Ectodermal cell (in vitro differentiated cells): ENCODE results near the gene RPL3.

Experiments used
- H3K27ac ChIP-seq: 2 replicates; pipeline ENCODE4 v1.7.0; 2013; ENCODE audit warnings: mild to moderate bottlenecking, low read depth, low read length; ENCODE audit not compliant: insufficient read depth, poor library complexity, severe bottlenecking
- H3K27me3 ChIP-seq: 2 replicates; pipeline ENCODE4 v1.7.0; 2013; ENCODE audit warnings: mild to moderate bottlenecking, low read length; ENCODE audit not compliant: insufficient read depth, control insufficient read depth, poor library complexity, severe bottlenecking
- H3K36me3 ChIP-seq: one replicate; pipeline ENCODE4 v1.7.0; 2013; ENCODE audit warnings: low read length; ENCODE audit not compliant: control insufficient read depth, insufficient read depth
- H3K4me1 ChIP-seq: one replicate; pipeline ENCODE4 v1.7.0; 2013; ENCODE audit warnings: low read length; ENCODE audit not compliant: control insufficient read depth, insufficient read depth
- H3K4me3 ChIP-seq: 2 replicates; pipeline ENCODE4 v1.7.0; 2013; ENCODE audit warnings: low read depth, low read length, control low read depth; ENCODE audit not compliant: insufficient read depth
- H3K9me3 ChIP-seq: 2 replicates; pipeline ENCODE4 v1.7.0; 2013; ENCODE audit warnings: mild to moderate bottlenecking, low read length, moderate library complexity; ENCODE audit not compliant: control insufficient read depth
- WGBS, 2 experiments: methylation state at CpG; one replicate each; pipeline ENCODE4 v1.1.7; 2013; ENCODE audit warnings: missing lambda C conversion rate in 2 of 2; 5-methylcytosine and 5-hydroxymethylcytosine counted together

RPL3 gene

GRCh38 chr22:39351689-39352214 is 32.3 kb upstream of the RPL3 start:
- no peaks in the 10 kb centered on the region for H3K9me3 ChIP-seq
- H3K36me3 ChIP-seq: no peaks in the 10 kb centered on the region
- no peak overlapping the region for H3K27ac ChIP-seq
- H3K27me3 ChIP-seq: no peaks in the 10 kb centered on the region
- no peak overlapping the region for H3K4me3 ChIP-seq
- WGBS, 2 experiments: 46 to 49% methylated on average over 8 of the region's 8 CpGs
- H3K4me1 ChIP-seq: peaks cover 11% of the 10 kb centered on the region

- 76 to 77% methylated on average over 14 of the region's 14 CpGs for WGBS, 2 experiments
- no peaks in the 10 kb centered on the region for H3K27me3 ChIP-seq
- peaks cover 11% of the 10 kb centered on the region for H3K4me1 ChIP-seq
- H3K27ac ChIP-seq: no peak overlapping the region
- H3K4me3 ChIP-seq: peak overlapping the region; percentile 74
- no peaks in the 10 kb centered on the region for H3K36me3 ChIP-seq
- no peaks in the 10 kb centered on the region for H3K9me3 ChIP-seq
These were observed 31.6 kb upstream of the RPL3 start for GRCh38 chr22:39350757-39351688.

GRCh38 chr22:39349967-39350726 is 30.7 kb upstream of the RPL3 start, which contains the start of gene SYNGR1:
Gene SYNGR1 (plus strand): TSS chr22:39349991. CDS start chr22:39350011, 20 bp downstream.
- peaks cover 11% of the 10 kb centered on the region for H3K4me1 ChIP-seq
- H3K9me3 ChIP-seq: no peaks in the 10 kb centered on the region
- 4% methylated on average over 87 of the region's 87 CpGs for WGBS, 2 experiments

GRCh38 chr22:39349506-39349966 is 30.1 kb upstream of the RPL3 start:
- H3K27me3 ChIP-seq: no peaks in the 10 kb centered on the region
- H3K36me3 ChIP-seq: no peaks in the 10 kb centered on the region
- no peak overlapping the region for H3K27ac ChIP-seq
- H3K9me3 ChIP-seq: no peaks in the 10 kb centered on the region
- peaks cover 11% of the 10 kb centered on the region for H3K4me1 ChIP-seq
- peak overlapping the region; percentile 74 for H3K4me3 ChIP-seq
- WGBS, 2 experiments: 2 to 3% methylated on average over 57 of the region's 57 CpGs

More at GRCh38 chr22:39349967-39350726, 30.7 kb upstream of the RPL3 start, which contains the start of gene SYNGR1:
- Histone ChIP-seq H3K27ac (no peak within 1 kb of the TSS), H3K4me3 (peak within 1 kb of the TSS; percentile 74), H3K36me3 (no peaks in the 10 kb centered on the region), H3K27me3 (no peaks in the 10 kb centered on the region)

- Histone ChIP-seq H3K4me3 (peak overlapping the region; percentile 51), H3K27me3 (no peaks in the 10 kb centered on the region), H3K4me1 (peaks cover 11% of the 10 kb centered on the region), H3K36me3 (no peaks in the 10 kb centered on the region), H3K9me3 (no peaks in the 10 kb centered on the region), H3K27ac (no peak overlapping the region)
- 45 to 48% methylated on average over 11 of the region's 11 CpGs for WGBS, 2 experiments
These were observed 29.6 kb upstream of the RPL3 start for GRCh38 chr22:39348909-39349505.

GRCh38 chr22:39345231-39345630 is 25.8 kb upstream of the RPL3 start:
- 94 to 95% methylated on average over 4 of the region's 4 CpGs for WGBS, 2 experiments
- Histone ChIP-seq H3K4me3 (no peak overlapping the region), H3K4me1 (no peaks in the 10 kb centered on the region), H3K27me3 (peaks cover 3% of the 10 kb centered on the region), H3K27ac (no peak overlapping the region), H3K36me3 (no peaks in the 10 kb centered on the region), H3K9me3 (no peaks in the 10 kb centered on the region)

- peaks cover 3% of the 10 kb centered on the region for H3K27me3 ChIP-seq
- no peaks in the 10 kb centered on the region for H3K36me3 ChIP-seq
- H3K4me1 ChIP-seq: no peaks in the 10 kb centered on the region
- 79 to 81% methylated on average over 8 of the region's 8 CpGs for WGBS, 2 experiments
- H3K4me3 ChIP-seq: no peak overlapping the region
- no peak overlapping the region for H3K27ac ChIP-seq
- no peaks in the 10 kb centered on the region for H3K9me3 ChIP-seq
These were observed 24.6 kb upstream of the RPL3 start for GRCh38 chr22:39344046-39344390.

GRCh38 chr22:39343259-39344045 is 24.0 kb upstream of the RPL3 start:
- WGBS, 2 experiments: 35 to 51% methylated on average over 11 to 15 of the region's 15 CpGs
- Histone ChIP-seq H3K27ac (no peak overlapping the region), H3K4me3 (no peak overlapping the region), H3K36me3 (no peaks in the 10 kb centered on the region), H3K4me1 (no peaks in the 10 kb centered on the region), H3K9me3 (no peaks in the 10 kb centered on the region), H3K27me3 (peaks cover 3% of the 10 kb centered on the region)

GRCh38 chr22:39341179-39341578 is 21.8 kb upstream of the RPL3 start:
- Histone ChIP-seq H3K9me3 (no peaks in the 10 kb centered on the region), H3K36me3 (no peaks in the 10 kb centered on the region), H3K4me1 (no peaks in the 10 kb centered on the region), H3K4me3 (no peak overlapping the region), H3K27me3 (peaks cover 3% of the 10 kb centered on the region), H3K27ac (peak overlapping the region; percentile 8)
- 66 to 68% methylated on average over 3 of the region's 3 CpGs for WGBS, 2 experiments
